Measurements from ENCODE around the gene RNFT1.
"Not testable (repeated sequence)": the region's sequence is repeated elsewhere in the genome, so short reads cannot be mapped to it uniquely, and the experiment has no call there.

The RNFT1 gene

GRCh38 chr17:59954856-59955255 lies 9.7 kb downstream of the RNFT1 start:
- Histone ChIP-seq H3K4me2 (ENCODE audit: low read length) (no peak overlapping the region), H3K27me3 (ENCODE audit: control insufficient read depth, insufficient read depth, low read length) (no peaks in the 10 kb centered on the region), H3K27ac (no peak overlapping the region), H3K79me2 (no peaks in the 10 kb centered on the region), H3K4me3 (ENCODE audit: low read depth, low read length) (no peak overlapping the region), H3K36me3 (ENCODE audit: control insufficient read depth, insufficient read depth, low read length) (no peaks in the 10 kb centered on the region), H2AFZ (no peak overlapping the region), H3K9ac (no peak overlapping the region), H3K4me1 (peaks cover 4% of the 10 kb centered on the region), H3K9me3 (ENCODE audit: control insufficient read depth, low read length) (no peaks in the 10 kb centered on the region)
- TF ChIP-seq CTCF (IDR thresholded peaks at IDR 0.05) = no peak

DNA sequence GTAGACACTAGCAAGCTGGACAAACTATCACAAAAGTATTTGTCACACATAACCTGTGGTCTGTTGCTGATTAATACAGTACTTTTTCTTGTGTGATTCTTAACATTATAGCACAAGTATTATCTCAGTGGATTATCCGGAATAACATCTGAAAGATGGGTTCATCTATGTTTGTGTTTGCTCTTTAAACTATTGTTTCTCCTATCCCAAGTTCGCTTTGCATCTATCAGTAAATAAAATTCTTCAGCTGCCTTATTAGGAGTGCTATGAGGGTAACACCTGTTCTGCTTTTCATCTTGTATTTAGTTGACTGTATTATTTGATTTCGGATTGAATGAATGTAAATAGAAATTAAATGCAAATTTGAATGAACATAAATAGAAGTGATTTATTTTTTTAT lies 14.5 kb downstream of the RNFT1 start:
- no peaks in the 10 kb centered on the region for H3K27me3 ChIP-seq (ENCODE audit: control insufficient read depth, insufficient read depth, low read length)
- no peak overlapping the region for H3K27ac ChIP-seq
- H3K4me3 ChIP-seq (ENCODE audit: low read depth, low read length) = no peak overlapping the region
- H3K79me2 ChIP-seq = no peaks in the 10 kb centered on the region
- H3K36me3 ChIP-seq (ENCODE audit: control insufficient read depth, insufficient read depth, low read length) = no peaks in the 10 kb centered on the region
- H2AFZ ChIP-seq = no peak overlapping the region
- peaks cover 4% of the 10 kb centered on the region for H3K4me1 ChIP-seq
- no peak for TF ChIP-seq CTCF (IDR thresholded peaks at IDR 0.05)
- no peaks in the 10 kb centered on the region for H3K9me3 ChIP-seq (ENCODE audit: control insufficient read depth, low read length)
- H3K9ac ChIP-seq = no peak overlapping the region
- H3K4me2 ChIP-seq (ENCODE audit: low read length) = no peak overlapping the region

GRCh38 chr17:59947310-59947709 lies 17.2 kb downstream of the RNFT1 start:
- not testable (repeated sequence) for H3K79me2 ChIP-seq; H3K4me3 ChIP-seq (ENCODE audit: low read depth, low read length); H3K4me2 ChIP-seq (ENCODE audit: low read length); H3K36me3 ChIP-seq (ENCODE audit: control insufficient read depth, insufficient read depth, low read length); H3K27ac ChIP-seq; H3K9ac ChIP-seq; H2AFZ ChIP-seq; H3K9me3 ChIP-seq (ENCODE audit: control insufficient read depth, low read length); H3K27me3 ChIP-seq (ENCODE audit: control insufficient read depth, insufficient read depth, low read length); H3K4me1 ChIP-seq

GRCh38 chr17:59946433-59946832 lies 18.1 kb downstream of the RNFT1 start:
- H3K27ac ChIP-seq; H3K9me3 ChIP-seq (ENCODE audit: control insufficient read depth, low read length); H2AFZ ChIP-seq; H3K9ac ChIP-seq; H3K79me2 ChIP-seq; H3K4me2 ChIP-seq (ENCODE audit: low read length); H3K4me3 ChIP-seq (ENCODE audit: low read depth, low read length); H3K4me1 ChIP-seq; H3K36me3 ChIP-seq (ENCODE audit: control insufficient read depth, insufficient read depth, low read length); H3K27me3 ChIP-seq (ENCODE audit: control insufficient read depth, insufficient read depth, low read length): not testable (repeated sequence)

DNA sequence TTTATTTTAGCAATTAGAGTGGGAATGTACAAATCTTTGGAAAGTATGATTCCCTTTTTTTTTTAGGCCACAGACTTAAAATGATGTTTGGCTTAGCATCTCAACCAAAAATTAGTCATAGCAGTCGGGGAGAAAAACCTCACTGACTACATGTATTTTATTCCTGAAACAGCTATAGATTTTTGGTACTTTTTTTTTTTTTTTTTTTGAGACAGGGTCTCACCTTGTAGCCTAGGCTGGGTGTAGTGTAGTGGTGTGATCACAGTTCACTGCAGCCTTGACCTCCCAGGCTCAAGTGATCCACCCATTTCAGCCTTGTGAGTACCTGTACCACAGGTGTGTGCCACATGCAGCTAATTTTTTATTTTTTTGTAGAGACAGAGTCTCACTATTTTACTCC lies 23.4 kb downstream of the RNFT1 start:
- no peak overlapping the region for H2AFZ ChIP-seq
- H3K9me3 ChIP-seq (ENCODE audit: control insufficient read depth, low read length) = no peaks in the 10 kb centered on the region
- H3K4me1 ChIP-seq = no peaks in the 10 kb centered on the region
- H3K9ac ChIP-seq = no peak overlapping the region
- no peak overlapping the region for H3K4me3 ChIP-seq (ENCODE audit: low read depth, low read length)
- no peak overlapping the region for H3K27ac ChIP-seq
- no peak overlapping the region for H3K4me2 ChIP-seq (ENCODE audit: low read length)
- no peak for TF ChIP-seq CTCF (IDR thresholded peaks at IDR 0.05)
- no peaks in the 10 kb centered on the region for H3K36me3 ChIP-seq (ENCODE audit: control insufficient read depth, insufficient read depth, low read length)
- no peaks in the 10 kb centered on the region for H3K79me2 ChIP-seq
- H3K27me3 ChIP-seq (ENCODE audit: control insufficient read depth, insufficient read depth, low read length) = no peaks in the 10 kb centered on the region

GRCh38 chr17:59940697-59941096 lies 23.8 kb downstream of the RNFT1 start:
- H3K79me2 ChIP-seq; H2AFZ ChIP-seq; H3K9me3 ChIP-seq (ENCODE audit: control insufficient read depth, low read length); H3K9ac ChIP-seq; H3K4me3 ChIP-seq (ENCODE audit: low read depth, low read length); H3K36me3 ChIP-seq (ENCODE audit: control insufficient read depth, insufficient read depth, low read length); H3K27ac ChIP-seq; H3K4me1 ChIP-seq; H3K27me3 ChIP-seq (ENCODE audit: control insufficient read depth, insufficient read depth, low read length); H3K4me2 ChIP-seq (ENCODE audit: low read length): not testable (repeated sequence)

GRCh38 chr17:59933317-59933716 lies 31.2 kb downstream of the RNFT1 start:
- H3K4me2 ChIP-seq (ENCODE audit: low read length); H2AFZ ChIP-seq; H3K9me3 ChIP-seq (ENCODE audit: control insufficient read depth, low read length); H3K36me3 ChIP-seq (ENCODE audit: control insufficient read depth, insufficient read depth, low read length); H3K27me3 ChIP-seq (ENCODE audit: control insufficient read depth, insufficient read depth, low read length); H3K4me1 ChIP-seq; H3K79me2 ChIP-seq; H3K9ac ChIP-seq; H3K27ac ChIP-seq; H3K4me3 ChIP-seq (ENCODE audit: low read depth, low read length): not testable (repeated sequence)

- H3K4me1 ChIP-seq; H3K27ac ChIP-seq; H3K79me2 ChIP-seq; H3K36me3 ChIP-seq (ENCODE audit: control insufficient read depth, insufficient read depth, low read length); H2AFZ ChIP-seq; H3K4me3 ChIP-seq (ENCODE audit: low read depth, low read length); H3K27me3 ChIP-seq (ENCODE audit: control insufficient read depth, insufficient read depth, low read length); H3K9ac ChIP-seq; H3K9me3 ChIP-seq (ENCODE audit: control insufficient read depth, low read length); H3K4me2 ChIP-seq (ENCODE audit: low read length): not testable (repeated sequence)
These were observed 33.8 kb downstream of the RNFT1 start for GRCh38 chr17:59930768-59931167.

DNA sequence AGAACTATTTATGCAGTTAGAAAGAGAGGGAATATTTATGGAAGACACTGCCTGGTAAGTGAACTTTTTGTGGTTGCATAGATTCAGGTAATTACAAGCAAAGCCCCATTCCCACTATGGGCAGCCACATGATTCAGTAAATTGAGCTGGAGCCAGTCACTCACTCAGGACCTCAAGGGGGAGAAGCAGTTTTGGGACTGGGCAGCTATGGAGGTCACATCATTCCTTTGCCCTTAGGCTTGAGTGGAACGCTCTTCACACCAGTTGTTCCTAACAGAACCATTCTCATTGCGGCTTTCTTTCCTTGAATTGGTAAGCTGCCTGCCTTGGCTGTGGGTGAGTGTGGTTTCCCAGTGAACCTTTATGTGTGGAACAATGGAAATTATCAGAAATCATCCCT lies 34.4 kb downstream of the RNFT1 start:
- H3K4me2 ChIP-seq (ENCODE audit: low read length); H3K27me3 ChIP-seq (ENCODE audit: control insufficient read depth, insufficient read depth, low read length); H2AFZ ChIP-seq; H3K9me3 ChIP-seq (ENCODE audit: control insufficient read depth, low read length); H3K4me3 ChIP-seq (ENCODE audit: low read depth, low read length); H3K4me1 ChIP-seq; H3K36me3 ChIP-seq (ENCODE audit: control insufficient read depth, insufficient read depth, low read length); H3K27ac ChIP-seq; H3K79me2 ChIP-seq; H3K9ac ChIP-seq: not testable (repeated sequence)

All from parathyroid adenoma (tissue), 2 donors.